SKM-1 treated with dmso at 0.1 percent for 144 hours (cell line): ENCODE measurements around the gene PLIN3.
"Not testable (repeated sequence)": the region's sequence is repeated elsewhere in the genome, so short reads cannot be mapped to it uniquely, and the experiment has no call there.

ENCODE experiments used
- DNase-seq: peaks from one replicate; lab custom pipeline; 2025; ENCODE audit not compliant: unreplicated experiment; lab: John Stamatoyannopoulos, UW

Gene PLIN3

DNA sequence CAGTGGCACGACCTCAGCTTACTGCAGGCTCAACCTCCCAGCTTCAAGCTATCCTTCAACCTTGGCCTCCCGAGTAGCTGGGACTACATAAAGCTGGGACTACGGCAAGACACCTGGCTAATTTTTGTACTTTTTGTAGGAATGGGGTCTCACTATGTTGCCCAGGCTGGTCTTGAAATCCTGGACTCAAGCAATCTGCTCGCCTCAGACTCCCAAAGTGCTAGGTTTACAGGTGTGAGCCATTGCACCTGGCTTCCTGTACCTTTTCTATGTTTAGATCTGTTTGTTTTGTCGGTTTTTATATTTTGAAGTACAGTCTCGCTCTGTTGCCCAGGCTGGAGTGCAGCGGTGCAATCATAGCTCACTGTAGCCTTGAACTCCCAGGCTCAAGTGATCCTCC is 18.4 kb downstream of the PLIN3 start:
- DNase-seq, result no peak

DNA sequence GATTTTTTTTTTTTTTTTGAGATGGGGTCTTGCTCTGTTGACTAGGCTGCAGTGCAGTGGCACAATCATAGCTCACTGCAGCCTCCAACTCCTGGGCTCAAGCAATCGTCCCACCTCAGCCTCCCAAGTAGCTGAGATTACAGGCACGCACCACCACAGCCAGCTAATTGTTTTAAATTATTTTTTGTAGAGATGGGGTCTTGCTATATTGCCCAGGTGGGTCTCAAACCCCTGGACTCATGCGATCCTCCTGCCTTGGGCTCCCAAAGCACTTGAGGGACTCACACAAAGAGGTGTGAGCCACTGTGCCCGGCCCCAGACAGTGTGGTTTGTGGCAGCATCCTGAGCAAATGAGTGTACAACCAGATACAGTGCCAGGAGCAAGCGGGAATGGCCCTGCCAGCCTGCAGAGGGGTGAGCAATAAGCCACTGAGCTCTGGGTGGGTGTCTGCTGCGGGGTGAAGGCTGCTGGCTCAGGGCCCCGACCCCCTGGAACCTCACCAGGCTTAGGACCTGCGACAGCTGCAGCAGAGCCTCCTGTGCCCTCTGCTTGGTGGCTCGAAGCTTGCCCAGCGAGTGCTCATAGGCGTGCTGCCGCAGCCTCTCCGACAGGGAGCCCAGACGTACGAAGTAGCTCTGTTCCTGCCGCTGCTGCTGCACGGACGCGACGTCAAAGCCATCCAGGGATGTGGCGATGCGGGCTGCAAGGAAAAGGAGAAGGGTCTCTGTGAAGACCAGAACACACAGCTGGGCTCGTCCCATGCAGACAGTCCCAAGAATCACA is 20.1 kb downstream of the PLIN3 start:
- DNase-seq, result no peak

DNA sequence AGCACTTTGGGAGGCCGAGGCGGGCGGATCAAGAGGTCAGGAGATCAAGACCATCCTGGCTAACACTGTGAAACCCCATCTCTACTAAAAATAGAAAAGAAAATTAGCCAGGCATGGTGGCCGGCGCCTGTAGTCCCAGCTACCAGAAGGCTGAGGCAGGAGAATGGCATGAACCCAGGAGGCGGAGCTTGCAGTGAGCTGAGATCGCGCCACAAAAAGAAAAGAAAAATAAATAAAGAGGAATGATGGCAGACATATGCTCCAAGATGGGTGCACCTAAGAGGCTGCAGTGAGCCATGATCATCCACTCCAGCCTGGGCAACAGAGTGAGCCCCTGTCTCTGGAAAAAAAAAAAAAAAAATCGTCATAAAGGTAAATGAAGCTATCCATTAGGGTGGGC is 21.5 kb downstream of the PLIN3 start:
- DNase-seq, result not testable (repeated sequence)

DNA sequence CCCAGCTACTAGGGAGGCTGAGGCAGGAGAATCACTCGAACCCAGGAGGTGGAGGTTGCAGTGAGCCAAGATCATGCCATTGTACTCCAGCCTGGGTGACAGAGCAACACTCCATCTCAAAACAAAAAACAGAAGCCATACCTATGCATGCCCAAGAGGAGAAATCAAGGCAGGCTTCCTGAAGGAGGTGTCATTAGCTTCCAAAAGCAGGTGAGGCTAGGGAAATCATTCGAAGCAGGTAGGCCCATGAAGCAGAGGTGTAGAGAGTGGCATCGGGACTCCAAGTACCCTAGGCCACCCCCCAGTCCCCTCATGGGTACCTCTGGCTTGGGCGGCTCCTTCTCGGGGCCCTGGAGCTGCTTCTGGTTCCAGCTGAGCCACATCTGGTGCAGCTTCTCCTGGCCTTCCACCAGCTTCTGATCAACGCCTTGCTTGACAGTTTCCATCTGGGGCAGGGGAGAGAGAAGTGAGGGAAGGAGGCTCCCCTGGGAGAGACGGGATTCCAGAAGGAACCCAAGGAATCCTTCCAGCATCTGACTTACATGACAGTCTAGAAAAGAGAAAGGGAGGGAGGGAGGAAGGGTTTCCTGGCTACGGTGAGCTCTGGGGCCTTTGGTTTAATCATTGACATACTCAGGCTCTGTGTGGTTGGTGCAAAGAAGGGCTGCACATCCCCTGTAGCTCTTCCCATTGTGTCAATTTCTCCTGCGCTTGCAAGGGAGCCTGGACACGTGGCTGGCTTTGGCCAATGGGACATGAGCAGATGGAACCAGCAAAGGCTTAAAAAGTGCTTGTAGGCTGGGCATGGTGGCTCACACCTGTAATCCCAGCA is 22.9 kb downstream of the PLIN3 start:
- DNase-seq, result no peak

DNA sequence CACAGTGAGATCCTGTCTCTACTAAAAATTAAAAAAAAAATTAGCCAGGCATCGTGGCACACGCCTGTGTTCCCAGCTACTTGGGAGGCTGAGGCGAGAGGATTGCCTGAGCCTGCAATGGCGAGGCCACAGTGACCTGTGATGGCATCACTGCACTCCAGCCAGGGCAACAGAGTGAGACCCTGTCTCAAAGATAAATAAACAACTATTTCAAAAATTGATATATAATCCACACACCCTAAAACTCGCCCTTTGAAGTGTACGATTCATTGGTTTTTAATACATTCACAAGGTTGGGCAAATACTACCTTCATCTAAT is 23.9 kb downstream of the PLIN3 start:
- no peak for DNase-seq

DNA sequence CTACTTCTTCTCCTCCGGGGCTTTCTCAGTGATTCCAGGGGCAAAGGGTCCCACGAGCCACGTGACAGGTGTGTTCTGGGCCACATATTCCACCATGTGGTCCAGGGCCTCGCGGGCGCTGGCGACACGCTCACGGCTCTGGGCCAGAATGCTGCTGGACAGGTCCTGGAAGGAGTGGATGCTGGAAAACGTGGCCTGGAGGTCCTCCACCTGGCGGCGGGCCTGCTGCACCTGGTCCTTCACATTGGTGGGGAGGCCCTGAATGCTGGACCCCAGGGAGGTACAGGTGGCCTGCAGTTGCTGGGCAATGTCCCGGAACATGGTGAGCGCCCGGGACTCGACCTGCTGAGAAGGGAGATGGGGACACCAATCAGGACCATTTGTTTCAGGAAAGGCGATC is 28.3 kb downstream of the PLIN3 start:
- no peak for DNase-seq

DNA sequence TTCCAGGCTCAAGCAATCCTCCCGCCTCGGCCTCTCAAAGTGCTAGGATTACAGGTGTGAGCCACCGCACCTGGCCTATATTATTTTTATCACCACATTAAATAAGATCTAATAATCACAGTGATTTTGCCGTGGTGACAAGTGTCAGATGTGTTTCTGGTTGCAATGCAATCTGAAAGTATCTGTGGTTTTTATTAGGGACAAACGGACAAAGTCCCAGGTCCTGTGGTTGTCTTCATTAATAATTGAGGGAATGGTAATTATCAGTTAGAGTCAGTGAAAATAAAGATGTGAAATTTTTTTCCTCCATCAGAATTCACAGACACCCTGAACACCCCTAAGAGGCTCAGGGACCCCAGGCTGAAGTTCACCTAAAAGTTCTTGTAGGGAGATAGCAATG is 34.7 kb downstream of the PLIN3 start:
- no peak for DNase-seq

DNA sequence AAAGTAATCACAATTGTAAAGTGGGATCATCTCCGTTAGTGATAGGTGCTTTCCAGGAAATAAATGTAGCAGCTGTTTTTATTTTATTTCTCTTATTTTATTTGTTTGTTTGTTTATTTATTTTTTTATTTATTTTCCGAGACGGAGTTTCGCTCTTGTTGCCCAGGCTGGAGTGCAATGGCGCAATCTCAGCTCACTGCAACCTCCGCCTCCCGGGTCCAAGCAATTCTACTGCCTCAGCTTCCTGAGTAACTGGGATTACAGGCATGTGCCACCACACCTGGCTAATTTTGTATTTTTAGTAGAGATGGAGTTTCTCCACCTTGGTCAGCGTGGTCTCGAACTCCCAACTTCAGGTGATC is 35.5 kb downstream of the PLIN3 start:
- DNase-seq, result not testable (repeated sequence)

DNA sequence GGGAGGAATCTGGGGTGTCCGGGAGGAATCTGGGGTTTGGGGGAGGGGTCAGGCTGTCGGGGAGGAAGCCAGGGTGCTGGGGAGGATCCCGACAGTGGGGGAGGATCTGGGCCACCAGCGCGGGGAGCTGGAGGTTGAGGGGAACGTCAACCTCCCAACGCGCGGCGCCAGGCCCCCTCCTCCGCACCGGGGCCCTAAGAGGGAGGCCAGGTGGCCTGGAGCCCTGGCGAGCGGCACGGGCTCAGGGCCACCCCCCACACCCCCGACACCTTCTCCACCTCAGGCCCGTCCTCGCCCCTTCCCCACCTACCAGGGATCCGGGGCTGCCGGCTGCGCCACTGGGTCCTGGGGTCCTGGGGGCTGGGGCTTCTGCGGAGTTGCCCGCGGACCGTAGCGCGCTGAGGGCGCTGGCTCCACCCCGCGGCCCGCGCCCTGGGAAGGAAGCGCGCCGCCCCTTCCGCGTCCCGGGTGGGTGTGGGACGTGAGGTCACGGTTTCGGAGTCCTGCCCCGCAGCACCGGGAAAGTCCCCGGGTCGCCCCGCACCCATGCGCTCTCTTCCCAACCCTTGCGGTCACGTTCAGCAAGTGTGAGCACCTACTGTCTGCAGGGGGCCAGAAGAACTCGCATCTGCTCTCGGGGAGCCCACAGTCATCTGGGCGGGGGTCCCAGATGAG is 36.0 kb downstream of the PLIN3 start, which contains the start of gene TICAM1:
TICAM1 (minus strand) TSS at position 409 of the 675 bp plus-strand sequence. CDS start 13,335 bp downstream, outside the sequence.
- no peak for DNase-seq

DNA sequence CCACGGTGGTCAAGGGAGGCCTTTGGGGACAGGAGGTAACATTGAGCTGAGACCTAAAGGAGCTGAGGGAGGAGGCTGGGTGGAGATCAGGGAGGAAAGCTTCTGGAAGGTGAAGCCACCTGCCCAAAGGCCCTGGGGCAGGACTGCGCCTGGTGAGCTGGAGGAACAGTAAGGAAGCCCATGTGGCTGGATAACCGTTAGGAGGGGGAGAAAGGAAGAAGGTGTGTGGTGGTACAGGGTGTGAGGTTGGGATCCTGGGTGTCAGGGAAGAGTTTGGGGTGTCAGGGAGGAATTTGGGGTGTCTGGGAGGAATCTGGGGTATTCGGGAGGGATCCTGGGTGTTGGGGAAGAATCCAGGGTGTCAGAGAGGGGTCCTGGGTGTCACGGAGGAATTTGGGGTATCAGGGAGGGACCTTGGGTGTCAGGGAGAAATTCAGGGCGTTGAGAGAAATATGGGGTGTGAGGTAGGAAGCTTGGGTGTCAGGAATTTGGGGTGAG is 36.6 kb downstream of the PLIN3 start:
- DNase-seq, result no peak

DNA sequence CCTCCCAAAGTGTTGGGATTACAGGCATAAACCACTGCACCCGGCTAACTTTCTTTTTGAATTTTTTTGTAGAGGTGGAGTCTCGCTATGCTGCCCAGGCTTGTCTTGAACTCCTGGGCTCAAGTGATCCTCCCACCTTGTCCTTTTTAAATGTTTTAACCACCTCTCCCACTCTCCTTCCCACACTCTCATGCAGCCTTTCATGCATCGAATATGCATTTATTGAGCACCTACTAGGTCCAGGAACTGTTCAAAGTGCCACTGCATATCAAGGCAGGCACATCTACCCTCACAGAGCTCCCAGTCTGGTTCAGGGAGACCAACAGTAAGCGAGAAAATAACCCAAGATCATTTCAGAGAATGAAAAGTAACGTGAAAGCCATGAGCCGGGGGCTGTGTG is 37.1 kb downstream of the PLIN3 start:
- no peak for DNase-seq

DNA sequence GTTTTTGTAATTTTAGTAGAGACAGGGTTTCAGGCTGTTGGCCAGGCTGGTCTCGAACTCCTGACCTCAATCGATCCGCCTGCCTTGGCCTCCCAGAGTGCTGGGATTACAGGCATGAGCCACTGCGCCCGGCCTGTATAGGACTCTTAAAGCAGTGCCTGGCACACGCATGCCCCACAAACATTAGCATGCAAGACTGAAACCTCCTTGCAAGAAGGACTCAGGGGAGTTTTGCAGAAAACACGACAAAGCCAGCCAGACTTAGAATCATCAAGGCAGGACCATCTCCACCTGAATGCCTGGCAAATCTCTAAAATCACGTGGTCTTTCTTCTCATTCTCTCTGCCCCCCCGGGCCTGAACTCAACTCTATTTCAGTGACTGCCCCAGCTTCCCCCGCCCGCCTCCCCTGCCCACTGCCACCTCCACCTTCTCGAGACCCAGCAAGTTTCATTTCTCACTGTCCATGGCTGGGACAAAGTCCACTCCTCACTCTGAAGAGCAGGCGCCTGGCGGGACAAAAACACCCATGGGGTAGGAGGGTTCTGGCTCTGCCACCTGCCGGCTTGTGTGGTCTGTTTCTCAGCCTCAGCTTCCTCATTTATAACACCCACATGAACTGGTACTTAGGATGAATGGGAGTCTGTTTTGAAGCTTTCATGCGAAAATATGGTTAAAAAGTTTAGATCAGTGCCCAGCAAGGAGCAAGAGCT is 38.3 kb downstream of the PLIN3 start:
- peak; percentile 39 for DNase-seq

DNA sequence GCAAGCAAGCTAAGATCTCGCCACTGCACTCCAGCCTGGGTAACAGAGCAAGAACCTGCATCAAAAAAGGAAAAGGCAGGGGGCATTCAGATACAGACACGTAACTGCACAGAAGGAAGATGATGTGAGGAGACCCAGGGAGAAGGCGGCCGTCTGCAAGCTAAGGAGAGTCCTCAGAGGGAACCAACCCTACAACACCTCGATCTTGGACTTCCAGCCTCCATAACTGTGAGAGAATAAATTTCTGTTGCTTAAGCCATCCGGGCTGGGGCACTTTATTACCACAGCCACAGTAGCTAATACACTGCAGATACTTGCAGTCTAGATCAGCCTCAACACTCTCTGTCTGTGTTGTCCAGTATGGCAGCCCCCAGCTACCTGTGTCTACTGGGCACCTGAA is 43.9 kb downstream of the PLIN3 start:
- DNase-seq, result no peak

DNA sequence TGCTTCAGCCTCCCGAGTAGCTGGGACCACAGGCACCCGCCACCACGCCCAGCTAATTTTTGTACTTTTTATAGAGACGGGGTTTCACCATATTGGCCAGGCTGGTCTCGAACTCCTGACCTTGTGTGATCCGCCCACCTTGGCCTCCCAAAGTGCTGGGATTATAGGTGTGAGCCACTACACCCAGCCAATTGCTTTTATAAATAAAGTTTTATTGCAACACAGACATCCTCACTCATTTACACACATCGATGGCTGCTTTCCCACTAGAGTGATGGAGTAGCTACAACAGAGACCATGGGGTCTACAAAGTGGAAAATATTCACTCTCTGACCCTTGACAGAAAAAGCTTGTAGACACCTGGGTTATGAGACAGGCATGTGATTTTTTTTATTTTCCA is 45.1 kb downstream of the PLIN3 start:
- DNase-seq, result not testable (repeated sequence)

DNA sequence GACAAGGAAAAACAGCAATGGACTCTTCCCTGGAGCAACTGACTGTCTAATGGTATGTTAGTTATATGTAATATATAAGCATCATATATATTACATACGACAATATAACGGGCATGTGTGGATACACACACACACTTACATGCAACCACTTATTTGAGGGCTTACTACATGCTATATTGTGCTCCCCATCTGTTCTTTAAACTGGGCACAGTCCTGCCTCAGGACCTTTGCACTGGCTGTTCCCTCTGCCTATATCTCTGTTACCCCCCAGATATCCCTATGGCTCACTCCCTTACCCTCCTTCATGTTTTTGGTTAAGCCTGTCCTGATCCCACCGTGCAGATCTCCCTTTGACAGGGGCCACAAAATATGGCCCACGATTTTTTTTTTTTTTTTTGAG is 46.2 kb downstream of the PLIN3 start:
- DNase-seq, result no peak

DNA sequence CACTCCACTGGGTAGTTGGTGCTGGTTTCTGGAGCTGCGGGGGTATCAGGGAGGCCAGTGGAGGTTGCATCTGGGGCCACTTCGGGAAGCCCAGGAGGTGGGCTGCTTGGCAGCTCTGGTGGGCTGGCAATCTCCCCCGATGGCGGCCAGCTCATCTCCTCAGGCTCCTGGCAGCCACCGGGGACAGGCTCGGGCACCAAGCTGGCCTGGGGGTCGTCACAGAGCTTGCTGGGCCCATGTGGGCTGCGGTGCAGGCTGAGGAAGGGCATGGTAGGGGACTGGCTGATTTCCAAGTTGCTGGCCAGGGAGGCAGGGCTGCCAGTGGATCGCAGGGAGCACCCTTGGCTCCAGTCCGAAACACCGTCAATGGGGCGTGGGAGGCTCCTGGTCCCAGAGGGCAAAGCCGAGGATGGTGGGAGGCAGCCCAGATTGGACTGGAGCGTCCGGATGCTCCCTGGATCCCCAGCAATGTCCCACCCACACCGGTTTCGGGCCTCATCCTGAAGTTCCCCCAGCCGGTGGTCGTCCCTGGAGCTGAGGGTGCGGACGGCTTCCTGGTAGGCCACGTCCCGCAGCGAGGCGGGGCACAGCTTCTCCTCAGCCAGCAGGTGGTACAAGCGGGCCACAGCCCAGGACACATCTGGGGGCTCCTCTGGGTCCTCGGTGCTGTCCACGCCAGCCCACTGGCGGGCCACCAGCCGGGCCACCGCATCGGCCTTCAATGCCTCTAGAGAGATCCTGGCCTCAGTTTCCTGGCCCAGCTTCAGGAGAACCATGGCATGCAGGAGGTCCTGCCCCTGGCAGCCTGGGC is 49.8 kb downstream of the PLIN3 start:
- DNase-seq, result no peak

DNA sequence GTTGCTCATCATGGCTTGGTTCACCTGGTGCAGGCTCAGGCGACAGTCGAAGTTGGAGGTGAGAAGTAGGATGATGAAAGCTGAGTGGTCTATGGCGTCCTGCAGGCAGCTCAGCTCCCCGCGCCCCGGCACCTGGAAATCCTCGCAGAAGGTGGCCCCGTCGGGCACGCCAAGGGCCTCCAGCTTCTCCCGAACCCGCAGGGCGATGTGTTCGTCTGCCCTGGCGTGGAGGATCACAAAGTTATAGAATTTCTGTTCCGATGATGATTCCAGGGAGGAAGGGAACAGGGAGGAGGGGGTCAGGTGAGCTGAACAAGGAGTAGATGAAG is 50.6 kb downstream of the PLIN3 start:
- DNase-seq, result no peak

DNA sequence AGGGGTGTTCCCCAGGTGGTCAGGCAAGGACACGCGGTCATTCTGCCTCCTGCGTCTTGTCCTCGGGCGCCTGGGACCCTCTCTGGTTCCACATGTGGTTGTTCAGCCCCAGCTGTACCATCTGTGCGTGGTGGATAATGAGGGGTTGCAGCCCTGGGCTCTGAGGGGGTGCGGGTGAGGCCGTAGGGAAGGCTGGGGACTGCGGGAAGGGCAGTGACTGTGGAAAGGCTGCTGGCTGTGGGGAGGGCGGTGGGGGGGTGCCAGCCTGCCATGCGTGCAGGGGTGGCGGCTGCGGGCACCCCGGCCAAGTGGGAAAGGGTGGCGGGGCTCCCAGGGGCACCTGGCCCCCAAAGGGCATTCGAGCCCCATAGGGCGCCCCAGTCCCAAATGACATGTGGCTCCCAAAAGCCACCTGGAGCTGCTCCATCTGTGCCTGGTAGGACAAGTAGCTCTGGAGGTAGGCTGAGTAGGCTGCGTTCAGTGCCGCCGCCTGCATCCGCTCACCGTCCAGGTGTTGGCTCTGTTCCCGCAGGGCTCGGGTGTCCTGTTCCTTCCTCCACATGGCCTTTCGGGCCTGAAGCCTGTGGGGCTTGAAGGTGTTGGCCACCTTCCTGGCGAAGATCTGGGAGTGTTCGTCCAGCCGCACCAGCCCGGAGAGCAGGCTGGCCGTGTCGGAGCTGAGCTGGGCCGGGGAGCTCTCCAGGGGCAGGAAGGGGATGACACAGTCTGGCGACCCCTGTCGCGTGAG is 51.1 kb downstream of the PLIN3 start:
- DNase-seq, result no peak

DNA sequence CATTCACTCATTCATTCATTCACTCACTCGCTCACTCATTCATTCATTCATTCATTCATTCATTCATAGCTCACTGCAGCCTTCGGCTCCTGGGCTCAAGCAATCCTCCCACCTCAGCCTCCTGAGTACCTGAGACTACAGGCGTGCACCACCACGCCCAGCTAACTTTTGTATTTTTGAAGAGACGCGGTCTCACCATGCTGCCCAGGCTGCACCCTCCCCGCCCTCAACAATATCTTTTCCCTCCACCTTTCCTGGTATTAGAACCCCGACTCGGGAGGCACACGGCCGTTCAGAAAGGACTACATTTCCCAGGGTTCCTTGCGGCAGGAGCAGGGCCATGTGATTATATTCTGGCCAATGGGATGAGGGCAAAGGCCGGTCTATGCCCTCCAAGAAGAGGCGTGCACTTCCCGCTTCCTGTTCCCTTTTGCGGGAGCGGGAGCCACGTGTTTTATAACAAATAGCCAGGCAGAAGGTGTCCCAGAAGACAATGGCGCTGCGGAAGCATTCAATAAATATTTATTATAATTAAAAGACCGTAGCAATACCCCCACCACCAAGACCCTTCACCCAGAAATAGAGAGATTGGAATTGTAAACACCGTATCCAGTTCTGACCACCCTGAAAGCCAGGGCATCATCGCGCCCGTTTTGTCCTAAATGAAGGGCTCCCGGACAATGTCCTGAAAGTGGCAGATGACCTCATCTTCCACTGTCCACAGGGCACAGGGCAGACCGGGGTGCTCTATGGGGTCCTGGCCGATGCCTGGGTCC is 51.9 kb downstream of the PLIN3 start:
- DNase-seq, result peak; percentile 95
